ENCODE data around the gene GPR84. TPM values are rescaled to one million over a fixed set of nuclear protein-coding genes. Genes with fewer than 3 reads are reported as not detected.

GPR84 gene
- not detected for polyA plus RNA-seq (ENCODE audit: low read depth in 6 of 6)

DNA sequence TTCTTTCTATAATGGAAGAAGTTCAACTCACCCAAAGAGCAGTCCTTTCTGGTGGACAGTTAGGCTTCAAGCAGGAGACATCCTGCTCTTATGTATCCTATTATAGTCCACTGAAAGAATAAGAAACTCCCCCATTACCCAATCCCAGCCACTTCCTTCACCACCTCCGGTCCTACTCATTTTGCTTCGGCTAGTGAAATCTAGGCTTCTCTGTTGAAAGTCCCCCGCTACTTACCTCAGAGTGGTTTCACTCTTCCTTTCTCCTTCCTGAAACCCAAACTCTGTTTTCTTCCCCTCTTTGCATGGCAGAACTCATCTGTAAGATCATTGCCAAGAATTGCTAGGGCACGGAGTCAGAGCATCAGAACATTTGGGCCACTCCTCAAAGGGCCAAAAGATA is at the start of gene GPR84:
Gene GPR84 (minus strand): TSS at position 74 of the 400 bp plus-strand sequence. CDS start 635 bp downstream, outside the sequence.
- H3K27ac Mint-ChIP-seq, result peak within 1 kb of the TSS in 5 of 6 donors; percentile 14 to 78 (median 21)
- no peaks in the 10 kb centered on the region for H3K27me3 Mint-ChIP-seq
- DNase-seq, result no peak
- peak; percentile 22 to 27 for ATAC-seq (ENCODE audit: low read depth in 2 of 2)
- H3K9me3 Mint-ChIP-seq, result no peaks in the 10 kb centered on the region
- peaks cover 18 to 37% (median 22%) of the 10 kb centered on the region in 3 donors for H3K4me1 Mint-ChIP-seq
- no peaks in the 10 kb centered on the region for H3K36me3 Mint-ChIP-seq
- peak within 1 kb of the TSS in 2 of 8 donors; percentile 4 to 47 for H3K4me3 Mint-ChIP-seq

- Mint-ChIP-seq H3K27ac (peak overlapping the region; percentile 69 to 89 (median 81)), H3K4me1 (peaks cover 57 to 77% (median 71%) of the 10 kb centered on the region in 3 donors), H3K36me3 (no peaks in the 10 kb centered on the region), H3K4me3 (peak overlapping the region; percentile 1 to 90 (median 74)), H3K9me3 (no peaks in the 10 kb centered on the region), H3K27me3 (no peaks in the 10 kb centered on the region)
- ATAC-seq (ENCODE audit: low read depth in 2 of 2), result peak; percentile 87 to 89
- peak; percentile 70 for DNase-seq
These were observed 49.3 kb upstream of the GPR84 start for GRCh38 chr12:54413284-54414190.

DNA sequence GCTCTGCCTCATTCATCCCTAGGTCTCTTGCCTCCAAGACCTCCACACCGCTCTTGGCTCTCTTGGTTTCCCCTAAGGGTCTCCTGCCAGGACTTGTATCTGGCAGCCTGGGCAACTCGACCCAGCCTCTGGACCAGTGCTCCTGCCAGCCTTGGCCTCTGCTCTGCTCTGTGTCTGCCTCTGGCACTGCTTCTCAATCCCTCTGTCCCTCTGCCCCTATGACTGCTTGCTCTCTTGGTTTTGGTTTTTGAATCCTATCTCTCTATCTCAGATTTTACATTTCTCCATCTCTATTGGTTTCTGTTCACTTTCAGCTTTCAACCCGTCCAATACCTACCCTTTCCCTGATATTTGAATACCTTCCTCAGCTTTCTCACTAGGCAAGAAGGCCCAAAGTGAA is 48.5 kb upstream of the GPR84 start:
- no peaks in the 10 kb centered on the region for H3K27me3 Mint-ChIP-seq
- peaks cover 54 to 76% (median 63%) of the 10 kb centered on the region in 3 donors for H3K4me1 Mint-ChIP-seq
- ATAC-seq (ENCODE audit: low read depth in 2 of 2), result peak; percentile 28 to 37
- peak overlapping the region; percentile 69 to 89 (median 81) for H3K27ac Mint-ChIP-seq
- H3K4me3 Mint-ChIP-seq, result peak overlapping the region; percentile 1 to 90 (median 74)
- no peaks in the 10 kb centered on the region for H3K9me3 Mint-ChIP-seq
- no peaks in the 10 kb centered on the region for H3K36me3 Mint-ChIP-seq
- DNase-seq, result no peak

GRCh38 chr12:54412348-54412747 is 48.1 kb upstream of the GPR84 start:
- H3K27ac Mint-ChIP-seq, result peak overlapping the region; percentile 69 to 89 (median 81)
- no peaks in the 10 kb centered on the region for H3K36me3 Mint-ChIP-seq
- DNase-seq (no peak), ATAC-seq (ENCODE audit: low read depth in 2 of 2) (no peak)
- H3K4me1 Mint-ChIP-seq, result peaks cover 52 to 76% (median 59%) of the 10 kb centered on the region in 3 donors
- H3K4me3 Mint-ChIP-seq, result peak overlapping the region in 6 of 8 donors; percentile 70 to 90 (median 76)
- H3K27me3 Mint-ChIP-seq, result no peaks in the 10 kb centered on the region
- no peaks in the 10 kb centered on the region for H3K9me3 Mint-ChIP-seq

- Mint-ChIP-seq H3K4me3 (peak overlapping the region in 5 of 8 donors; percentile 9 to 90 (median 63)), H3K4me1 (peaks cover 48 to 72% (median 51%) of the 10 kb centered on the region in 3 donors), H3K36me3 (peaks cover 0 to 4% of the 10 kb centered on the region in 2 donors), H3K27me3 (no peaks in the 10 kb centered on the region), H3K27ac (peak overlapping the region in 5 of 6 donors; percentile 6 to 89 (median 86)), H3K9me3 (no peaks in the 10 kb centered on the region)
- ATAC-seq (ENCODE audit: low read depth in 2 of 2) (peak in 1 of 2 donors; percentile 23), DNase-seq (no peak)
These were observed 47.3 kb upstream of the GPR84 start for GRCh38 chr12:54411391-54412241.

- peaks cover 37 to 55% (median 50%) of the 10 kb centered on the region in 3 donors for H3K4me1 Mint-ChIP-seq
- H3K9me3 Mint-ChIP-seq, result no peaks in the 10 kb centered on the region
- no peak overlapping the region for H3K27ac Mint-ChIP-seq
- ATAC-seq (ENCODE audit: low read depth in 2 of 2) (no peak), DNase-seq (no peak)
- no peak overlapping the region for H3K4me3 Mint-ChIP-seq
- H3K36me3 Mint-ChIP-seq, result peaks cover 0 to 4% of the 10 kb centered on the region in 2 donors
- no peaks in the 10 kb centered on the region for H3K27me3 Mint-ChIP-seq
These were observed 45.0 kb upstream of the GPR84 start for GRCh38 chr12:54409267-54409666.

DNA sequence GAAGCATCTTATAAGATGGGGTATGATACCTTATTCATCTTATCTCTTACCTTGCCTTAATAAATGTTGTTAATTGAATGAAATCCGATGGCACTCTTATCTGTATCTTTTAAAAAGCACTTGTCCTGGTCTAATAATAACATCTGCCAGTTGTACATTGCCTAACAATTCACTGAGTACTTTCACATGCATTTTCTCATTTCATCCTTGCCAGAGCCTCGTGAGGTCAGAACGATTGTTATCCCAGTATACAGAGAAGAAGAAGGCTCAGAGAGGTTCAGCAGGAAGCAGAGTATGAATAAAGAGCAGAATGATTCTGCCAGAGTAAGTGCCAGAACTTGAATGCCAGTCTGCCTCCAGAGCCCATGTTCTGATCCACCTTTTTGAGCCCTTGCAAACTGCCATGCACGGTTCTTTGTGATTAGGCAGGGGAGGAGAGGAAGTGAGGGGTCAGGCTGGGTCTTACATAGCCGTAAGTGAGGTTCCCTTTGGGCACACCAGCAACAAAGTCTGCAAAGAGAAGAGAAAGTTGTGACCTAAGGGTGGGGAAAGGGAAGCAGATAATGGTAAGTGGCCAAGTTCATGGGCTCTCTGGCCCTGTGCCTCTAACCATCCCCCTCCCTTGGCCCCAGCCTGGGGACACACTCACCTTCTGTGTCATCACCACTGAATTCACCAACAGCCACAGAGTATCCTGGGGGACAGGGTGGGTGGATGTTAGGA is 43.1 kb upstream of the GPR84 start:
- ATAC-seq (ENCODE audit: low read depth in 2 of 2), result no peak
- peak overlapping the region in 3 of 6 donors; percentile 21 to 84 (median 39) for H3K27ac Mint-ChIP-seq
- H3K9me3 Mint-ChIP-seq, result no peaks in the 10 kb centered on the region
- no peaks in the 10 kb centered on the region for H3K27me3 Mint-ChIP-seq
- peaks cover 19 to 38% (median 32%) of the 10 kb centered on the region in 3 donors for H3K4me1 Mint-ChIP-seq
- H3K36me3 Mint-ChIP-seq, result peaks cover 0 to 4% of the 10 kb centered on the region in 2 donors
- DNase-seq, result no peak
- H3K4me3 Mint-ChIP-seq, result no peak overlapping the region

DNA sequence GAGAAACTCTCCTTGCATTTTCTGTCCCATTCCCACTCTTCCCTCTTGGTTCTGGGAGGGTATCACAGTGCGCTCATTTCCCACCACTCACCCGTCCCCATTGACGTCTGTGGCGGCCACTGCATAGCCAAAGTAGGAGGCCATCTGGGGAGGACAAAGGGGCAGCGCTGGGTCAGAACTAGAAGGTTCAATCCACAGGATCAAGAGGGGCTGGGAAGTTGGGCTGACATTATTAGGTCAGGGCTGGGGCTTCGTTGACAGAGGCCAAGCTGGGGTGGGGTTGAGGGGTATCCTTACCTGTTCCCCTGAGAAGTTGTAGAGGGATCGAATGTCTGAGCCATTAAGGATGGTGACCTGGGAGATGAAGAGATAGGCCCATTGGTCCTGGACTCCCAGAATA is 41.3 kb upstream of the GPR84 start:
- Mint-ChIP-seq H3K27me3 (no peaks in the 10 kb centered on the region), H3K9me3 (no peaks in the 10 kb centered on the region), H3K4me3 (no peak overlapping the region), H3K36me3 (peaks cover 0 to 4% of the 10 kb centered on the region in 2 donors), H3K27ac (peak overlapping the region in 1 of 6 donors; percentile 1), H3K4me1 (peaks cover 7 to 28% (median 22%) of the 10 kb centered on the region in 3 donors)
- no peak for DNase-seq
- ATAC-seq (ENCODE audit: low read depth in 2 of 2), result no peak

- Mint-ChIP-seq H3K4me1 (peaks cover 7 to 28% (median 19%) of the 10 kb centered on the region in 3 donors), H3K9me3 (no peaks in the 10 kb centered on the region), H3K27me3 (no peaks in the 10 kb centered on the region), H3K27ac (no peak overlapping the region), H3K36me3 (peaks cover 0 to 4% of the 10 kb centered on the region in 2 donors), H3K4me3 (peak overlapping the region in 1 of 8 donors; percentile 65)
- ATAC-seq (ENCODE audit: low read depth in 2 of 2) (no peak), DNase-seq (no peak)
These were observed 40.8 kb upstream of the GPR84 start for GRCh38 chr12:54405106-54405505.

DNA sequence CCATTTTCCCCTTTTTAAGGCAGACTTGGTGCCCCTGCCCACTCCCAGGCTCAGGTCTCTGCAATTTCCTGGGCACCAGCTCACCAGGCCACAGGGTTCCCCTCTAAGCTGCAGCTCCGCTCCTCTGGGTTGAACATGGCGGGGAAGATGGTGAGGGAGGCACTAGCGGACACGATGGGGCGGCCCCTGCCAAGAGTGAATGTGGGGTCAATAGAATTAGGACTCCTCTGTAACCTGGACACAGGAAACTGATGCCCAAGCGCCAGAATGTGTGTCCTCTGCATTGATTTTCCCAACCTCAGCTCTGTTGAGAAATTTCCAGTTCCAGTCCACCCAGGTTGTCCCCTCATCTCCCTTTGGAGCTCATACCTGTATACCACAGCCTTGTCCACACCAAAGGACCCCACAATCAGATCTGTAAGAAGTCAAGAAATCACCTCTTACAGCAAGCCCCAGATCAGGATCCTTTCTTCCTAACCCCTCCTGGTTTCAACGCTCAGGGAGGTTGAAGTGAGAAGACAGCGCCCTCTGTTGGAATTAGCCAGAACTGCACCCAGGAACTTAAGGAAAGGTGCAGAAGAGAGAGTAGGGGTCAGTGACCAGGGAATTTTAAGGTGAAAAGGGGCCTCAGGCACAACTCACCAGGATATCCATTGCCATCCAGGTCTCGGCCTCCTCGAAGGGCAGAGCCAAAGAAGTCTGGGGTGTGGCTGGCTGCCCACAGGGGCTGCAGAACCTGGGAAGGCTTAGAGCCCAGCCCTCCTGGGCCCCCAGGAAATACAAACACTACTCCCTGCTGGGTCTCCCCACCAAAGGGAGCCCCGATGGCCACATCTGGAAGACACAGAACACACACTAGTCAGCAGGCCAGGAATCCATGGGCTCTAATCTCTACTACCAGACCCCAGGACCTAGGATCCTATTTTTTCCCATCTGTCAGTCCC is 40.0 kb upstream of the GPR84 start:
- H3K9me3 Mint-ChIP-seq, result no peaks in the 10 kb centered on the region
- H3K4me1 Mint-ChIP-seq, result peaks cover 8 to 29% (median 19%) of the 10 kb centered on the region in 3 donors
- DNase-seq, result no peak
- no peaks in the 10 kb centered on the region for H3K27me3 Mint-ChIP-seq
- ATAC-seq (ENCODE audit: low read depth in 2 of 2), result peak; percentile 35 to 61
- peak overlapping the region in 2 of 8 donors; percentile 44 to 65 for H3K4me3 Mint-ChIP-seq
- H3K27ac Mint-ChIP-seq, result peak overlapping the region in 2 of 6 donors; percentile 24 to 71
- H3K36me3 Mint-ChIP-seq, result peaks cover 0 to 6% of the 10 kb centered on the region in 2 donors

DNA sequence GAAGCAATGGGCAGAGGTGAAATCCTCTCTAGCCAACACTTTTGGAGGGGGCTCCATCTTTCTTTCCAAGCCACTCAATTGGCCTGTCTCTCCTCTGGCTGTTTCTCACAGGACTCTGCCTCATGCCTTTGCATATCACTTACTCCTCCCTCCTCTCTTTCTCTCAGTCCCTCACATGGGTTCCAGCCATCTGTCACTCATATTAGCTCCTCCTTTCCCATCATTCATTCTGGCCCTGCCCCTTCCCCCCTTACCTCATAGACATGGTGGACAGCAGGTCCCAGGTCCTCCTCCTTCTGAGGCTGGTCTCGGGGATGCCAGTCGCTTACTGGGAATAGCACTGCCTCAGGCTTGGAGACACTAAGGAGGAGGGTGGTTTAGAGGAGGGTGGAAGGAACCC is 36.8 kb upstream of the GPR84 start:
- DNase-seq (no peak), ATAC-seq (ENCODE audit: low read depth in 2 of 2) (no peak)
- Mint-ChIP-seq H3K4me1 (peaks cover 7 to 13% (median 12%) of the 10 kb centered on the region in 3 donors), H3K27ac (no peak overlapping the region), H3K27me3 (no peaks in the 10 kb centered on the region), H3K9me3 (no peaks in the 10 kb centered on the region), H3K4me3 (no peak overlapping the region), H3K36me3 (peaks cover 0 to 5% of the 10 kb centered on the region in 2 donors)

Data from naive B cell (primary cell).